ENCODE data around the gene RBM20.
"Not testable (repeated sequence)": the region's sequence is repeated elsewhere in the genome, so short reads cannot be mapped to it uniquely, and the experiment has no call there.

The RBM20 gene

GRCh38 chr10:110679486-110680272 is 35.5 kb downstream of the RBM20 start:
- DNase-seq: no peak

- no peak for DNase-seq
Observed at GRCh38 chr10:110680273-110681020, 36.3 kb downstream of the RBM20 start.

- DNase-seq: no peak
Observed at GRCh38 chr10:110681023-110681681, 37.0 kb downstream of the RBM20 start.

GRCh38 chr10:110682348-110682747 is 38.2 kb downstream of the RBM20 start:
- DNase-seq: no peak

GRCh38 chr10:110684800-110685446 is 40.8 kb downstream of the RBM20 start:
- DNase-seq: no peak

- DNase-seq: no peak
Observed at GRCh38 chr10:110686047-110686446, 41.9 kb downstream of the RBM20 start.

- DNase-seq: no peak
Observed at GRCh38 chr10:110686949-110687348, 42.8 kb downstream of the RBM20 start.

- DNase-seq: no peak
Observed at GRCh38 chr10:110687400-110687799, 43.3 kb downstream of the RBM20 start.

- DNase-seq: no peak
Observed at GRCh38 chr10:110691139-110691538, 47.0 kb downstream of the RBM20 start.

GRCh38 chr10:110694263-110694662 is 50.1 kb downstream of the RBM20 start:
- no peak for DNase-seq

- no peak for DNase-seq
Observed at GRCh38 chr10:110694820-110695538, 50.8 kb downstream of the RBM20 start.

- DNase-seq: no peak
Observed at GRCh38 chr10:110695539-110695886, 51.4 kb downstream of the RBM20 start.

- DNase-seq: no peak
Observed at GRCh38 chr10:110696436-110696835, 52.3 kb downstream of the RBM20 start.

- no peak for DNase-seq
Observed at GRCh38 chr10:110698340-110698739, 54.2 kb downstream of the RBM20 start.

GRCh38 chr10:110698782-110699201 is 54.7 kb downstream of the RBM20 start:
- no peak for DNase-seq

GRCh38 chr10:110699859-110700468 is 55.8 kb downstream of the RBM20 start:
- DNase-seq: no peak

GRCh38 chr10:110700947-110701616 is 56.9 kb downstream of the RBM20 start:
- no peak for DNase-seq

GRCh38 chr10:110701617-110701971 is 57.5 kb downstream of the RBM20 start:
- no peak for DNase-seq

- DNase-seq: no peak
Observed at GRCh38 chr10:110704070-110704469, 59.9 kb downstream of the RBM20 start.

GRCh38 chr10:110704906-110705476 is 60.9 kb downstream of the RBM20 start:
- no peak for DNase-seq

GRCh38 chr10:110705596-110705995 is 61.5 kb downstream of the RBM20 start:
- not testable (repeated sequence) for DNase-seq

Data from central memory CD4-positive, alpha-beta T cell (primary cell).